WERI-Rb-1 (cell line): Measurements from ENCODE around the gene CFAP206.

Experiments
- DNase-seq: peaks from one replicate; pipeline ENCODE4 v3.0.0-alpha.2; 2020
- H3K27ac ChIP-seq: fragments of 250-450 bp; sonication (Bioruptor Pico); 2 replicates; pipeline ENCODE4 v1.5.1; 2020; ENCODE audit warnings: mild to moderate bottlenecking, moderate library complexity
- H3K27me3 ChIP-seq: fragments of 250-450 bp; sonication (Bioruptor Pico); 2 replicates; pipeline ENCODE4 v1.5.1; 2021; ENCODE audit warnings: mild to moderate bottlenecking, low read depth, moderate library complexity; ENCODE audit not compliant: insufficient read depth, severe bottlenecking
- H3K36me3 ChIP-seq: fragments of 250-450 bp; sonication (Bioruptor Pico); 2 replicates; pipeline ENCODE4 v1.5.1; 2020; ENCODE audit warnings: mild to moderate bottlenecking, moderate library complexity
- H3K4me3 ChIP-seq: 2 replicates; pipeline ENCODE4 v1.5.1; 2011; ENCODE audit warnings: low read depth, mild to moderate bottlenecking, control low read depth, low read length
- H3K9me3 ChIP-seq: fragments of 250-450 bp; sonication (Bioruptor Pico); 2 replicates; pipeline ENCODE4 v1.5.1; 2021; ENCODE audit warnings: mild to moderate bottlenecking, moderate library complexity; ENCODE audit not compliant: severe bottlenecking
- TF ChIP-seq, protein P1 (sequence below): IDR thresholded peaks from 2 replicates; pipeline ENCODE4 v1.5.1; 2011; ENCODE audit warnings: low read depth, mild to moderate bottlenecking, control low read depth, inconsistent platforms, low read length

Gene CFAP206

DNA sequence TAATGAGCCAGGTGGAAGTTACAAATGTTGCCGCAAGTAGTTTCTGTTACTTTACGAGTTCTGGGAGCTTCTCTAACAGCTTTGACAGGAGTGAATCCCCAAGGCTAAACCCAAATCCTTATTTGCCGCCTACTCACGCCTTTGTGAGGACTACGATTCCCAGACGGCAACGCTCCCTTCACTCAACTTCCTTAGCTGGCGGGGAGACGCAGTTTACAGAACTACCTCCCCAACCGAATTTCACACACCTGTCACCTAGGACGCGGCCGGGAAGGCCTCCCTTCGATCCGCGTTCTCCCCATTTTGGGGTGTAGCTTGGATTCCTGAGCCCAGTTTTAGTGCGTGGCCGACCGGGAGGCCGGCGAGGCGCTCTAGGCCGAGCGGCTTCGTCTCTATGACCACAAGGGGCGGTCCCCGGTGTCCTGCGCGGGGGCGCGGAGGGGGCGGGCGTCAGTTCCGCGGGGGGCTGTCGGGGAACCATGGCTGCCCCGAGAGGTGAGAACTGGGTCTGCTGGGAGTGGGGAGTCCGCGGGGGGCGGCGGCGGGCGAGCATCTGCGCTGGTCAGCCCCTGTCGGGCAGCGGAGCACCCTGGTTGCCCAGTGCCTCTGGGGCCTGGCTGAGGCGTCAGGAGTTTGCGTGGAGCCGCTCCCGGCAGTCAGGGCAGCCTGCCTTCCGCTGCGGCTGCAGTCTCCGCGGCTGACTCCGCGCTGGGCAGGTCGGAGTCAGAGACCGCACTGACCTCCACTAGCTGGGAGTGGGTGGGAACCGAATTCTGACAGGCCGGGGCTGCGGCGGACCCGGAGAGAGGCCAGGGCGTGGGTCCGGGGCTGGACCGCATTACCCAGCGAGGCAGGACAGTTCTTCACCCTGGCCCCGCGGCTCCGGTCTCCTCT is 65.0 kb downstream of the CFAP206 start, which contains the start of gene SLC35A1:
Gene SLC35A1, plus strand, starts transcription at position 450 of the 894 bp plus-strand sequence. Its CDS starts 30 bp downstream, at position 480.
- H3K36me3 ChIP-seq = peaks cover 10% of the 10 kb centered on the region
- H3K9me3 ChIP-seq = no peaks in the 10 kb centered on the region
- H3K27ac ChIP-seq = peak within 1 kb of the TSS; percentile 96
- peak within 1 kb of the TSS; percentile 98 for H3K4me3 ChIP-seq
- peak; percentile 86 for DNase-seq
- TF ChIP-seq, protein P1, sequence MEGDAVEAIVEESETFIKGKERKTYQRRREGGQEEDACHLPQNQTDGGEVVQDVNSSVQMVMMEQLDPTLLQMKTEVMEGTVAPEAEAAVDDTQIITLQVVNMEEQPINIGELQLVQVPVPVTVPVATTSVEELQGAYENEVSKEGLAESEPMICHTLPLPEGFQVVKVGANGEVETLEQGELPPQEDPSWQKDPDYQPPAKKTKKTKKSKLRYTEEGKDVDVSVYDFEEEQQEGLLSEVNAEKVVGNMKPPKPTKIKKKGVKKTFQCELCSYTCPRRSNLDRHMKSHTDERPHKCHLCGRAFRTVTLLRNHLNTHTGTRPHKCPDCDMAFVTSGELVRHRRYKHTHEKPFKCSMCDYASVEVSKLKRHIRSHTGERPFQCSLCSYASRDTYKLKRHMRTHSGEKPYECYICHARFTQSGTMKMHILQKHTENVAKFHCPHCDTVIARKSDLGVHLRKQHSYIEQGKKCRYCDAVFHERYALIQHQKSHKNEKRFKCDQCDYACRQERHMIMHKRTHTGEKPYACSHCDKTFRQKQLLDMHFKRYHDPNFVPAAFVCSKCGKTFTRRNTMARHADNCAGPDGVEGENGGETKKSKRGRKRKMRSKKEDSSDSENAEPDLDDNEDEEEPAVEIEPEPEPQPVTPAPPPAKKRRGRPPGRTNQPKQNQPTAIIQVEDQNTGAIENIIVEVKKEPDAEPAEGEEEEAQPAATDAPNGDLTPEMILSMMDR = no peak
- H3K27me3 ChIP-seq = no peaks in the 10 kb centered on the region

DNA sequence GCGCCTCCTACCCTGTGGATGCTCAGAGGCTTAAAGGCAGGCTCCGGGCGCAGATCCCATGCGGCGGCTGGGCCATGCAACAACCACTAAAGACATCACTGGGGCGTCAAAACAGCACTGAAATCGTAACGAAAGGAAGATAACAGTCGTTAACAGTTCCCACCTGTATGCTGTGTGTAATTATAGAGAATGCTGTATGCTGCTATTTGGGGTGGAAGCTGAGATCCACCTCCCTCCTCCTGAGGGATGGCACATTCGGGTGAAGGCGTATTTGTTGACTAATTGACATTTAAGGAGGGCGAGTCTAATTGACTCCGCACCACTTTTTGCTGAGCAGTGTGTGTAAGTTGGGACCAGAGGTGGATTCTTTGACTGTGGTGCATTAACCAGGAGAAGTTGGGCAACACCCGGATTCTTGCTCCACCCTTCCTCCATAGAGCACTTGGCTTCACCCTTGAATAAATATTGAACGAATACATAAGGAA is 65.7 kb downstream of the CFAP206 start:
- Histone ChIP-seq H3K4me3 (peak overlapping the region; percentile 98), H3K27me3 (no peaks in the 10 kb centered on the region), H3K36me3 (peaks cover 10% of the 10 kb centered on the region), H3K27ac (peak overlapping the region; percentile 96), H3K9me3 (no peaks in the 10 kb centered on the region)
- no peak for DNase-seq
- TF ChIP-seq, protein P1 = no peak

DNA sequence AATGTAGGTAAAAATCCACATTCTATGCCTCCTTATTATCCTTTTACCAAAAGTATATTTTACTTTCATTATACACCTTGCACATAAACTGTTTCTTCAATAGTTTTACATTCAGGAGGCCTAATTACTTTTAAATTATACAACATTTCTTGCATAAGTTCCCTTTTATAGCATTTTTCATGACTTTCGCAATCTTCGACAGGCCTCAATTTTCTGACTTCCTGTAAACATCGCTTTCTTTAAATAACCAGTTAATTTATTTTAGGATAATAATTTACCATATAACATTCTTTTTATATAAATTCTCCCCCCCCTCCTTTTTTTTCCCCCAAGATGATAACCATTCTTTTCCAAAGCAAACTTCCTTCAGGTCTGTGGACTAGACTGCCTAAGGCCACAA is 74.2 kb downstream of the CFAP206 start:
- no peaks in the 10 kb centered on the region for H3K9me3 ChIP-seq
- TF ChIP-seq, protein P1 = no peak
- DNase-seq = no peak
- H3K4me3 ChIP-seq = no peak overlapping the region
- no peak overlapping the region for H3K27ac ChIP-seq
- H3K27me3 ChIP-seq = no peaks in the 10 kb centered on the region
- peaks cover 4% of the 10 kb centered on the region; the same call in 1 of the 2 replicates for H3K36me3 ChIP-seq

DNA sequence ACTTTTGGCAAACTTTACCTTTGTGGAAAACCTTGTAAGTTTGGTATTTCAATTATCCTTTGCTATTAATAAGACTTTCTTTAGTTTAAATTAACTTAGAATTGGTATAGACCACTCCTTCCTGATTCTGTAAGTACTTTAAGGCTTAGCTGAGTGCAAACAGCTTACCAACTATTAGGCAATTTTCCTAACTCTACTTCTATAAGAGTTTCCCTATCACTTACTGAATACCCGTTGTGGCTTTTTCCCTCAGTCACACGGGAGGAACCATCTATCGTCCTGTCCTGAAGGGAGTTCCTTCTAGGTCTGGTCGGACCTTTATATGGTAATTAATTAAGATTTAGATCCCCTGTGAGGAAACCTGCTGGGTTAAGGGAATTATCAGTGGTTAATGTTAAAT is 74.6 kb downstream of the CFAP206 start:
- TF ChIP-seq, protein P1 = no peak
- DNase-seq = no peak

DNA sequence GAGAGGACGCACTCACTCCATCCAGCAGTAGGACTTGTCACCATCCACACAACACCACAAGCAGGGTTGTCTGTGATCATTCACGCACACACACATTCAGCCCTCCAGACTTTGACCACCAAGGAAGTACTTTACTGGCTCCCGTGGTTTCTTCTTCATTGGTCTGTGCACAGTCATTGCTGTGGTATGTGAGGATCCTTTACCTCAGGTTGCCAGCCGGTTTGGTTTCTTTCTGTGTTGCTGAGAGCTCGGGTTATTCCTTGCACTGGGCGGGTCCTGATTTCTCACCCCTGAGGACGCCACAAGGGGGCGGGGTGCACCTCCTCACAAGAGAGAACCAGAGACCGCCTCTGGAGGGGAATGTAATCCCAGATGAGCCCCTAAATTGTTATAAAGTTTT is 76.2 kb downstream of the CFAP206 start:
- Histone ChIP-seq H3K27ac (no peak overlapping the region), H3K9me3 (no peaks in the 10 kb centered on the region), H3K4me3 (no peak overlapping the region), H3K36me3 (no peaks in the 10 kb centered on the region), H3K27me3 (no peaks in the 10 kb centered on the region)
- peak; percentile 38 for DNase-seq
- TF ChIP-seq, protein P1 = peak; percentile 19; the same call in 1 of the 2 replicates

More for the DNA sequence above, 74.6 kb downstream of the CFAP206 start:
- H3K36me3 ChIP-seq = peaks cover 4% of the 10 kb centered on the region; the same call in 1 of the 2 replicates
- H3K27me3 ChIP-seq = no peaks in the 10 kb centered on the region
- H3K9me3 ChIP-seq = no peaks in the 10 kb centered on the region
- no peak overlapping the region for H3K4me3 ChIP-seq
- no peak overlapping the region for H3K27ac ChIP-seq
